Tibial nerve (tissue), 3 donors: ENCODE results near the gene S100A13.

Experiments
- CTCF ChIP-seq, 5 experiments: fragments of 200-600 bp in 3 of 5; fragments of 450-650 bp in 2 of 5; sonication (generic) in 3 of 5; IDR thresholded peaks; one replicate each; pipeline ENCODE4 v1.5.1; 2016 to 2019; ENCODE audit warnings: antibody characterized with exemption in 5 of 5, mild to moderate bottlenecking in 3 of 5, moderate library complexity in 2 of 5
- POLR2A ChIP-seq, 2 donors: fragments of 450-650 bp; IDR thresholded peaks; one replicate each; pipeline ENCODE4 v1.6.1; 2017; ENCODE audit warnings: antibody characterized with exemption in 2 of 2, mild to moderate bottlenecking in 2 of 2, moderate library complexity in 2 of 2

GRCh38 chr1:153606194-153606593 is 21.1 kb downstream of the S100A13 start:
- no peak for TF ChIP-seq POLR2A (IDR thresholded peaks at IDR 0.05)
- no peak for TF ChIP-seq CTCF (IDR thresholded peaks at IDR 0.05)
